GM18520 (cell line): Measurements from ENCODE around the gene DDX51.

ENCODE experiments used
- ATAC-seq: cut with Tn5 transposase; IDR thresholded peaks from one replicate; pipeline ENCODE4 v1.9.1; 2021; ENCODE audit not compliant: unreplicated experiment

Gene DDX51

DNA sequence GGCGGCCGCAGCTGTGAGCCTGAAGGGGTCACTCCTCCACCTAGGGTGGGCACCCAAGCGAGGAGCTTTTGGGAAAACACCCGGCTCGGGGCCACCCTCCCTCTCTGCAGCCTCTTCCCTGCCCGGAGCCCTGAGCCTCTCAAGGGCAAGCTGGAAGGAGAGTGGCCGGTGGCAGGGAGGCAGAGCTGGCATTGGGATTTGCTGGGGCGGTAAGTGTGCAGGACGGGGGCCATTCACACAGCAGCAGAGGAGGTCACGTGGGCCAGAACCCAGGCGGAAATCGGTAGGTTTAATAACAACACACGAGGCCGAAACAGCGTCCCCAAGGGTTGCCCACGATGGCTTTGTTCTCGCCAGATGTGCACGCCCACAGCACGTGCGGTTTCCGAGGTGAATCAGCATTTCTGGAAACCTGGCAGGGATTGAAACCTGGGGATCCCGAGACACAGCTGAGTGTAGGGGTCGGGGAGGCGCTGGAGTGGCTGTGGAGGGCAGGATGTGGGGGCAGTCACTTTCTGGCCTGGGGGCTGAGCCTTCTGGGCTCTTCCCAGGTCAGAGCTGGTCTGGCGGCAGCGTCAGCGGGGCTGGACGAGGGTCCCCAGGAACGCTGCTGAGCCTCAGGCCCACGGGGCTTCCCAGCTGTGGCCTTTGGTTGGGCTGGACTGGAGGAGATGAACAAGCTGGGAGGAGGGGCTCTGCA, 23.6 kb upstream of the DDX51 start:
- no peak for ATAC-seq

- ATAC-seq: no peak
Measured at GRCh38 chr12:132166801-132167591, 22.9 kb upstream of the DDX51 start.

DNA sequence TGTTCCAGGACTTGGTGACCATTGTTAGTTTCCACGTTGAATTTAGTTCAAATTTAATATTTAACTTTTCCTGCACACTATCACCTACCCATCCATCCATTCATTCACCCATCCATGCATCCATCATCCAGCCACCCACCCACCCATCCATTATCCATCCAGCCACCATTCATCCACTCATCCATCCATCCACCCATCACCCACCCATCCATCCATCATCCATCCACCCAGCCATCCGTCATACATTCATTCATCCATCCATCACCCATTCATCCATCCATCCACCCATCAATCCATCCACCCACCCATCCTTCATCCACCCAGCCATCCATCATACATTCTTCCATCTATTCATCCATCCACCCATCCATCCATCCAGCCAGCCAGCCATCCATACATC, 22.0 kb upstream of the DDX51 start:
- ATAC-seq: no peak

DNA sequence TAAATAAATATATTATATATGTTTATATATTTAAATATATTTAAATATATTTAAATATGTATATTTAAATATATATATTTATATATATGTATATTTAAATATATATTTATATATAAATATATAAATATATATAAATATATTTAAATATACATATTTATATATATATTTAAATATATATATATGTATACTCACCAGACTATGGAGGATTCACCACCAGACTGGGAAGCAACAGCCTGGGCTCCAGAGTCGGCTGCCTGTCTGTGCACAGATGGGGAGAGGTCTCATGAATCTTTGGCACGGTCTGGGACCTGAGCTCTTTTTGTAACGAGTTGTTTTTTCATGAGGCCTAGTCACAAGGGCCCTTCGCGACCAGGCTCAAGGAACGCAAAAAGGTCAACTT, 21.5 kb upstream of the DDX51 start:
- no peak for ATAC-seq

- no peak for ATAC-seq
Measured at GRCh38 chr12:132164426-132164825, 20.3 kb upstream of the DDX51 start.

DNA sequence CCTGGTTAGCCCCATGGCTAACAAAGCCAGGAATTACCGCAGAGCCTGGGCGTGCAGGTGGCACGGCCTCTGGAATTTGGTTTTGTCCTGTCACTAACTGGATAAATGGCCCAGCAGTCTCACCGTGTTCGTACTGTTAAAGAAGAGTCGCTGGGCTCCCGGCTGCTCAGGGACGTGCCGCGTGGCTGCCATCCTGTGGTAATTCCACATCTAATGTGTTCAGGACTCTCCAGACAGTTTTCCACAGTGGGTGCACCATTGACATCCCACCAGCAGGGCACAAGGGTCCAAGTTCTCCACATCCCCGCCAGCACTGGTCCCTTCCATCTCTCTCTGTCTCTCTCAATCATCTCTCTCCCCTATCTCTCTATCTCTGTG, 19.8 kb upstream of the DDX51 start:
- no peak for ATAC-seq

- no peak for ATAC-seq
Measured at GRCh38 chr12:132163041-132163910, 19.2 kb upstream of the DDX51 start.

GRCh38 chr12:132162508-132163031, 18.5 kb upstream of the DDX51 start:
- no peak for ATAC-seq

DNA sequence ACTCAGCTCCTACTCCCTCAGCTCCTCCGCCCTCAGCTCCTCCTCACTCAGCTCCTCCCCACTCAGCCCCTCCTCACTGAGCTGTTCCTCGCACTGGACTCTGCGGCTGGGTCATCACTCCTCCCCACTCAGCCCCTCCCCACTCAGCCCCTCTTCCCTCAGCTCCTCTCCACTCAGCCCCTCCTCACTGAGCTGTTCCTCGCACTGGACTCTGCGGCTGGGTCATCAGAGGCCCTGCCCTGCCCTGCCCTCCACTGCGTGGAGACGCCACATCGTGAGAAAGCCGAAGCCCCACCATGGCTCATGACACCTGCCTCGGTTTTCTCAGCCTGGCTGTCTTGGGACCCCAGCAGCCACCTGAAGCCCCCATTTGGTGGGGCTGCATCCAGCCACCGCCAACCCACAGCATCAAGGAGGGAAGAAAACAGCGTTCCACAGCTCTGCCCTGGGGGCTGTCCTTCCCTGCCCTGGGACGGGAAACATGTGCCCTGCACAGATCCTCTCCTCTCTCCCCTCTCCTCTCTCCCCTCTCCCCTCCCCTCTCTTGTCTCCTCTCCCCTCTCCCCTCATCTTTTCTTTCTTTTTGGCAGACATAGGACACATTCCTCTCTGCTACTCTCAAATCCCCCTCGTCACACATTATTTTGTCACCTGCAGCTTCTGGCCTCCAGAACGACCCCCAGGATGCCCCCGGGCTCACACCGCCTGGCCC, 17.8 kb upstream of the DDX51 start:
- no peak for ATAC-seq

DNA sequence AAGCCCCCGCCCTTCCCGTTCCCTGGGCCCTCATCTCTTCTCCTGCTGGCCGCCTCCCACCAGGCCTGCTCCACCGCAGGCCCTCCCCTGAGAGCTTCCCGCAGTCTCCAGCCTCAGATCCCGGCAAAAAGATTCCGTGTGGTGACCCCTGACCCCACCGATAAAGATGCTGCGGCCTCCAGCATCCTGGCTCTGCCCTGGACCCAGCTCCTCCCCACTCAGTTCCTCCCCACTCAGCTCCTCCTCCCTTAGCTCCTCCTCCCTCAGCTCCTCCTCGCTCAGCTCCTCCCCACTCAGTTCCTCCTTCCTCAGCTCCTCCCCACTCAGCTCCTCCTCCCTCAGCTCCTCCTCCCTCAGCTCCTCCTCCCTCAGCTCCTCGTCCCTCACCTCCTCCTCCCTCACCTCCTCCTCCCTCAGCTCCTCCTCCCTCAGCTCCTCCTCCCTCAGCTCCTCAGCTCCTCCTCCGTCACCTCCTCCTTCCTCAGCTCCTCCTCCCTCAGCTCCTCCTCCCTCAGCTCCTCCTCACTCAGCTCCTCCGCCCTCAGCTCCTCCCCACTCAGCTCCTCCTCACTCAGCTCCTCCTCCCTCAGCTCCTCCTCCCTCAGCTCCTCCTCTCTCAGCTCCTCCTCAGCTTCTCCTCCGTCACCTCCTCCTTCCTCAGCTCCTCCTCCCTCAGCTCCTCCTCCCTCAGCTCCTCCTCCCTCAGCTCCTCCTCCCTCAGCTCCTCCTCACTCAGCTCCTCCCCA, 17.1 kb upstream of the DDX51 start:
- ATAC-seq: no peak

DNA sequence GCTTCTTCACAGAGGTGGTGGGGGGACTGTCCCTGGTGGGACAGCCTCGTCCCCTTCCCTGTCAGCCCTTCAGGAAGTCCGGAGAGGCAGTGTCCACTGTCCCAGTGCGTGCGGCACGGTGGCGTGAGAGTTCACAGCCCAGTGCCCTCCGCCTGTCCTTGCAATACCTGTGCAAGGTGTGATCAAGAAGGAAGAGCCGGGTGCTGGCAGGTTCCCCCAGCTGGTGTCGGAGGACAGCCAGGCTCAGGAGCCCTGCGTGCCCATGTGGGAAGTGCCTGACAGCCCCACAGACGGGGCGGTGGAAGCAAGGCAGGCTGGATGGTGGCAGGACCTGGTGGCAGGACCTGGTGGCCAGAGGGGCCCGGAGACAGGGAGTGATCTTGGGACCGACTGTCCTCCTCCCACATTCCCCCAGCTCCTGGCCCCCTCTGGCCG, 16.5 kb upstream of the DDX51 start:
- no peak for ATAC-seq

DNA sequence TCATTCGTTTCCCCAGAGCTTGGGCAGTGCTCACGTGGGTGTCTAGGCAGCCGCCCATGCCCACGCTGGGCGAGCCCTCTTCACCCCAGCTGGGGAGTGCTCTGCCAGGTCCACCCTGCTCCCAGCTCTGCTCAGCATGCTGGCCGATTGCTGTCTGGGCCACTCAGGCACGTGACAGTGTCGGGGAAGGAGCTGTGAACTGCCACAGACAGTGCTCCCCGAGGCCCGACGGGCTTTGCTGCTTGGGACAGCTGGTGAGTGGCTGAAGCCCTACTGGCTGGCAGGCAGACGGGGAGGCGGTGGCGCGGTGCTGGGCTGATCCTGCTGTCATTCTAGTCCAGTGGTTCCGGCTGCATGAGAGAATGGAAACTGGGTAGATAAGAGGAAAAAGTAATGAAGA, 15.9 kb upstream of the DDX51 start:
- no peak for ATAC-seq

GRCh38 chr12:132159555-132160003, 15.5 kb upstream of the DDX51 start:
- no peak for ATAC-seq

- no peak for ATAC-seq
Measured at GRCh38 chr12:132158677-132159554, 14.8 kb upstream of the DDX51 start.

DNA sequence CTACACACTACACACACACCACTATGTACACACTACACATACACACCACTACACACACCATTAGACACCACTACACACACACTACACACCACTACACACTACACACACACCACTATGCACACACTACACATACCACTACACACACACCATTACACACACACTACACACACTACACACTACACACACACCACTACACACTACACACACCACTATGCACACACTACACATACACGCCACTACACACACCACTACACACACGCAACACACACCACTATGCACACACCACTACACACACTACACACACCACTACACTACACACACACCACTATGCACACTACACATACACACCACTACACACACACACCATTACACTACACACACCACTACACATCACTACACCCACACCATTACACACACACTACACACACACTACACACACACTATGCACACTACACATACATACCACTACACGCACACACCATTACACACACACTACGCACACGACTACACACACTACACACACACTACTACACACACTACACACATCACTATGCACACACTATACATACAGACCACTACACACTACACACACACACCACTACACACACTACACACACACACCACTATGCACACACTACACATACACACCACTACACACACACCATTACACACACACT, 13.8 kb upstream of the DDX51 start:
- no peak for ATAC-seq

DNA sequence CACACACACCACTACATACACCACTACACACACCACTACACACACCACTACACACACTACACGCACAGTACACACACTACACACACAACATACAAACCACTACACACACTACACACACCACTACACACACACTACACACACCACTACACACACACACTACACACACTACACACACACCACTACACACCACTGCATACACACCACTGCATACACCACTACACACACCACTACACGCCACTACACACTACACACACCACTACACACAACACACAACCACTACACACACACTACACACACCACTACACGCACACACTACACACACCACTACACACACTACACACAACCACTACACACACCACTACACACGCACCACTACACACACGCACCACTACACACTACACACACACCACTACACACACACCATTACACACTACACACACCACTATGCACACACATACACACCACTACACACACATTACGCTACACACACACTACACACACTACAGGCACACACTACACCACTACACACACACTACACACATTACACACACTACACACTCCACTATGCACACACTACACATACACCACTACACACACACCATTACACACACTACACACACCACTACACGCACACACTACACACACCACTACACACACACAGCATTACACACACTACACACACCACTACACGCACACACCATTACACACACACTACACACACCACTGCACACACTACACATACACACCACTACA, 12.6 kb upstream of the DDX51 start:
- ATAC-seq: no peak

- ATAC-seq: no peak
Measured at GRCh38 chr12:132155771-132156572, 11.9 kb upstream of the DDX51 start.
